ENCODE measurements around the gene MPPE1. TPM values are rescaled to one million over a fixed set of nuclear protein-coding genes. Genes with fewer than 3 reads are reported as not detected.

Gene MPPE1
- total and polyA plus RNA-seq, 10 of the 15 experiments (the other 5 are each of a cell fraction or from before 2014, with no cell fraction given), result 13.8 to 34.5 (median 27.6) TPM

DNA sequence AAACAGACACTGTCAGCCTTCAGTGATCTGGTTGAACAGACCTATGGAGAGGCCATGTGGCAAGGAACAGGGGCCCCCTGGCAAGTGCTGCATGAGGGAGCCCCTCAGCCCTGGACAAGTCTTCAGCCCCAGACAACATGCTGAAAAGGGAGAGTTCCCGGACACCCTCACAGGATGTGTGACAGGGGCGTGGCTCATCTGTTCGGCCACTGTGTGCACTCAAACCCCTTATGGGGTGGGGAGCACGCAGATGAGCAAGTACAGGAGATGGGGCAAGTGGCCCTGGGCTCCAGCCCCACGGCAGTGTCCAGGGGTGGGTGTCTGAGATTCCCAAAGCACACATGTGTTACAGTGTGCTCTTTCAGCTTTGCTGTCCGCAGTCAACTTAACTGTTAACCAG, 35.4 kb upstream of the MPPE1 start:
- Histone ChIP-seq H3K4me1 (ENCODE audit: control insufficient read depth, insufficient read depth, low read length) (no peaks in the 10 kb centered on the region), H2AFZ (ENCODE audit: control insufficient read depth, low read depth, low read length) (no peak overlapping the region), H3K27me3 (replicated peaks in 1 of 2; ENCODE audit: control insufficient read depth in 2 of 2, insufficient read depth in 2 of 2, low read length in 1 of 2) (no peaks in the 10 kb centered on the region), H3K79me2 (ENCODE audit: control insufficient read depth, insufficient read depth, low read length) (no peaks in the 10 kb centered on the region), H3K4me2 (ENCODE audit: control insufficient read depth, insufficient read depth) (no peak overlapping the region), H3K36me3 (ENCODE audit: control insufficient read depth in 2 of 2, insufficient read depth in 2 of 2, low read length in 1 of 2) (no peaks in the 10 kb centered on the region), H3K9ac (ENCODE audit: control insufficient read depth, insufficient read depth, low read length) (no peak overlapping the region), H4K20me1 (ENCODE audit: control insufficient read depth, insufficient read depth) (no peaks in the 10 kb centered on the region), H3K9me3 (replicated peaks; ENCODE audit: control insufficient read depth, insufficient read depth, low read length) (no peaks in the 10 kb centered on the region), H3K4me3 (no peak overlapping the region), H3K27ac (ENCODE audit: control insufficient read depth, insufficient read depth) (no peak overlapping the region)
- ChIA-PET POLR2A (no interaction called here), SMC1A (ENCODE audit: uncharacterized antibody, unreplicated experiment) (no interaction called here), RAD21 (ENCODE audit: unreplicated experiment) (no interaction called here), CTCF (interaction anchor here (0.7 to 1.3 kb wide), 2 partner anchors 209 to 210 kb away, joined by 3 to 4 read pairs; no protein-coding TSS in a partner anchor)
- DNase-seq (ENCODE audit: low read depth, low spot score) (no peak), ATAC-seq (no peak), FAIRE-seq (no peak)
- BruUV-seq (replicated peaks), result no TSS peak
- TF ChIP-seq IKZF2 (IDR thresholded peaks at IDR 0.05), result no peak
- no peak for TF ChIP-seq STAT1 (conservative IDR thresholded peaks at IDR 0.05)
- TF ChIP-seq CREM (IDR thresholded peaks at IDR 0.05; ENCODE audit: low read depth), result no peak
- TF ChIP-seq NBN (IDR thresholded peaks at IDR 0.05), result no peak
- intact Hi-C loops (cut with micrococcal nuclease; ENCODE audit: unreplicated experiment), result no loop called here
- in situ Hi-C loops (cut with MboI), result no loop called here
- WGBS (ENCODE audit: insufficient coverage, insufficient replicate concordance, low lambda C conversion rate, missing lambda C conversion rate), result 15% methylated on average over 6 of the region's 6 CpGs

GRCh38 chr18:11940956-11941355, 32.8 kb upstream of the MPPE1 start:
- BruUV-seq (replicated peaks), result no TSS peak
- ChIA-PET CTCF (interaction anchor here (0.9 to 7.4 kb wide), 5 partner anchors 8 to 286 kb away, joined by 3 to 122 read pairs (median 3); no protein-coding TSS in a partner anchor), POLR2A (no interaction called here), SMC1A (ENCODE audit: uncharacterized antibody, unreplicated experiment) (no interaction called here), RAD21 (ENCODE audit: unreplicated experiment) (no interaction called here)
- Histone ChIP-seq H3K4me2 (ENCODE audit: control insufficient read depth, insufficient read depth) (no peak overlapping the region), H3K36me3 (ENCODE audit: control insufficient read depth in 2 of 2, insufficient read depth in 2 of 2, low read length in 1 of 2) (no peaks in the 10 kb centered on the region), H4K20me1 (ENCODE audit: control insufficient read depth, insufficient read depth) (no peaks in the 10 kb centered on the region), H2AFZ (ENCODE audit: control insufficient read depth, low read depth, low read length) (no peak overlapping the region), H3K27me3 (replicated peaks in 1 of 2; ENCODE audit: control insufficient read depth in 2 of 2, insufficient read depth in 2 of 2, low read length in 1 of 2) (no peaks in the 10 kb centered on the region), H3K9me3 (replicated peaks; ENCODE audit: control insufficient read depth, insufficient read depth, low read length) (no peaks in the 10 kb centered on the region), H3K27ac (ENCODE audit: control insufficient read depth, insufficient read depth) (no peak overlapping the region), H3K4me3 (no peak overlapping the region), H3K4me1 (ENCODE audit: control insufficient read depth, insufficient read depth, low read length) (no peaks in the 10 kb centered on the region), H3K79me2 (ENCODE audit: control insufficient read depth, insufficient read depth, low read length) (no peaks in the 10 kb centered on the region), H3K9ac (ENCODE audit: control insufficient read depth, insufficient read depth, low read length) (no peak overlapping the region)
- in situ Hi-C loops (cut with MboI), result no loop called here
- FAIRE-seq (no peak), ATAC-seq (no peak), DNase-seq (ENCODE audit: low read depth, low spot score) (no peak)
- WGBS (ENCODE audit: insufficient coverage, insufficient replicate concordance, low lambda C conversion rate, missing lambda C conversion rate), result 66% methylated on average over 2 of the region's 2 CpGs
- intact Hi-C loops (cut with micrococcal nuclease; ENCODE audit: unreplicated experiment), result no loop called here
- TF ChIP-seq EED (IDR thresholded peaks at IDR 0.05; ENCODE audit: low read depth) (no peak), SPI1 (IDR thresholded peaks at IDR 0.05; ENCODE audit: borderline replicate concordance, insufficient read depth, low read depth, low read length) (no peak), SP1 (IDR thresholded peaks at IDR 0.05; ENCODE audit: low read depth, low read length) (no peak), FOXM1 (IDR thresholded peaks at IDR 0.05; ENCODE audit: low read depth, low read length) (no peak), MEF2B (IDR thresholded peaks at IDR 0.05; ENCODE audit: partially characterized antibody, poor library complexity, severe bottlenecking) (no peak), TAF1 (IDR thresholded peaks at IDR 0.05; ENCODE audit: borderline replicate concordance, low read depth, low read length) (no peak), IRF3 (IDR thresholded peaks at IDR 0.05) (no peak), YBX1 (IDR thresholded peaks at IDR 0.05) (no peak), E4F1 (IDR thresholded peaks at IDR 0.05; ENCODE audit: borderline replicate concordance, partially characterized antibody) (no peak), HDAC6 (IDR thresholded peaks at IDR 0.05; ENCODE audit: unreplicated experiment) (no peak), YY1 (IDR thresholded peaks at IDR 0.05; ENCODE audit: low read depth, low read length) (no peak)
- TF ChIP-seq, protein P1, sequence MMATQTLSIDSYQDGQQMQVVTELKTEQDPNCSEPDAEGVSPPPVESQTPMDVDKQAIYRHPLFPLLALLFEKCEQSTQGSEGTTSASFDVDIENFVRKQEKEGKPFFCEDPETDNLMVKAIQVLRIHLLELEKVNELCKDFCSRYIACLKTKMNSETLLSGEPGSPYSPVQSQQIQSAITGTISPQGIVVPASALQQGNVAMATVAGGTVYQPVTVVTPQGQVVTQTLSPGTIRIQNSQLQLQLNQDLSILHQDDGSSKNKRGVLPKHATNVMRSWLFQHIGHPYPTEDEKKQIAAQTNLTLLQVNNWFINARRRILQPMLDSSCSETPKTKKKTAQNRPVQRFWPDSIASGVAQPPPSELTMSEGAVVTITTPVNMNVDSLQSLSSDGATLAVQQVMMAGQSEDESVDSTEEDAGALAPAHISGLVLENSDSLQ (IDR thresholded peaks at IDR 0.05), result no peak

Measured in GM12878 (cell line).